GM10847 (cell line): ENCODE measurements around the gene CLASRP.

ENCODE experiments used
- POLR2A ChIP-seq: IDR thresholded peaks from 2 replicates; pipeline ENCODE4 v1.6.1; 2011; ENCODE audit not compliant: insufficient read length; ENCODE audit errors: extremely low read depth

CLASRP gene

DNA sequence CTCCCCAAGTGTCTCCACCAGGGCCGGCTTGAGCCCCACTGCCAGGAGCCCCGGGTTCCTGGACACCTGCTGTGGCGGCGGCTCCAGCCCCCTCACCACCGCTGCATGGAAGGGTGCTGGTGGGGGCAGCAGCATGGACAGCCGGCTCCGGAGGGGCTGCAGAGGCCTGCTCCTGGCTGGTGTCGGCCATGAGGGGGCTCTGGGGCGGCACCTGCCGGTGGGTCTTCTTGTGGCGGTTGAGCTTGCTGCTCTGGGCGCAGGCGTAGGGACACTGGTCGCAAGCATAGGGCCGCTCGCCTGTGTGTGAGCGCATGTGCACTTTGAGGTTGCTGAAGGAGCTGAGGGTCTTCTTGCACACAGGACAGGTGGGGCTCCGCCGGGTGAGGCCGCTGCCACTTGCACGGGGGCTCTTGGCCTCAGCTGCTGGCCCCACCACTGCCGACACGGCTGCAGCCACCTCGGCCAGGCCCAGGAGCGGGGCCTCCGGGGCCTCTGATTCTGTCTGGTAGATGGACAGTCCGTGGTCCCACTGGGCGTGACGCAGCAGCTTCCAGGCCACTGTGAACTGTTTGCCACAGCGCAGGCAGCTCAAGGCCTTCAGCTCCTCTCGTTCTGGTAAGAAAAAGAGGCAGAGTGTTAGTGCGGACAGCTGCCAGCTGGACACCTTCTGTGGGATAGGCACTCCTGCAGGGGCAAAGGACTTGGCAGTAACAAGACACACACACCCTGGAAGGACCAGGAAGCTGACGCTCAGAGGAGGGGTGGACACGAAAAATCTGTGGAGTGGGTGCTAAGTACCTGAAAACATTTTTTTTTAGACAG, 33.3 kb downstream of the CLASRP start:
- no peak for TF ChIP-seq POLR2A

DNA sequence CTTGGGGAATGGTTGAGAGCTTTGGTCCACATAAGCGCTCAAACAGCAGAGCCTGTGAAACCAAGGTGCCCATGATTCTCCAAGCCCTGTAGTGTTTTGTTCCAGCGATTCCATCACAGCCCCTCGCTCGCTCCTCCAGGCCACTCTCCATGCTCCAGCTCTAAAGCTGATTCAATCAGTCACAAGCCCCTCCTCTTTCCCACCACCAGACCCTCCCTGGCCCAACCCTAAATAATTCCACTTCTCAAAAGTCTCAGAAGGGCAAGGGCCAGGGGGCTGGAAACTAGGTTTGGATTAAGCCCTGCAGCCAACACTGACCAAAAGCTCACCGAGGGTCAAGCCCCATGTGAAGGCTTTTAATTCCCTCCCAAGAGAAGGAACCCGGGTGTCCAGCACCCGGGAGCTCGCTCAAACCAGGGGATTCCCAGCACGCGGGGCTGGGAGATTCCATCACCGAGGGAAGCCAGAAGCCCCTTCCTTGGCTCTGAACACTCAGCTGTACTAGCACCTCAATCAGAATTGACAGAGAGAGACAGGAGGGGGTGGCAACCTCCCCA, 36.0 kb downstream of the CLASRP start:
- no peak for TF ChIP-seq POLR2A

DNA sequence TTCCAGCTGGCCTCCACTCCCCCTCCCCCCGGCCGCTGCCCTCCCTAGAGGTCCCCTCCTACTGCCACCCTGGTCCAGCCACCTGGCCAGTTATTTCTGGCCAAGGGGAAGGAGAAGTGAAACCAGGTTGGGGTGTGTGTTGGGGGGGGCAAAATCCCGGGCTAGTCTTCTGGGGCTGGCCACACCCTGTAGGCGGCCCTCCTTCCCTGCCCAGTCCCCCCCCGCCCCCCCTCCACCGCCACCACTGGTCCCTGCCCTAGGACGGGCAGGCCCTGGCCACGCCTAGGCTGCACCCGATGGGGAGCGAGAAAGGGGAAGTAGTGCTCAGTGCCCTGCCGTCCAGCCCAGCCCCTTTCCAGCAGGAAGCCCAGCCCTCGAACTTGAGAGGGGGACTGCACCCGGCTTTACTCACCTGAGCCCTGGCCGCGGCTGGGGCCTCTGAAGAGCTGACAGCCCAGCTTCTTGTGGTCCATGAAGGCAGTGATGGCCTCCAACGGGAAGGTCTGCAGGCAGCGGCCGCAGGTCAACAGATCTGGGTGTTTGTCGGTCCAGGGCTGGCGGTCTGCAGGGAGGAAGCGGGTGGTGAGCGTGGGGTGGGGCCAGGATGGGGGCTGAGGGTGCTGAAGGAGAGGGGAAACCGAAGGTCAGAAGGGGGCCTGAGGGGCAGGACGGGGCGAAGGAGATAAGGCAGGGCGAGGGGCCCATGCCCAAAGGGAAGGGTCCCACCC, 36.6 kb downstream of the CLASRP start:
- peak; percentile 39 for TF ChIP-seq POLR2A

DNA sequence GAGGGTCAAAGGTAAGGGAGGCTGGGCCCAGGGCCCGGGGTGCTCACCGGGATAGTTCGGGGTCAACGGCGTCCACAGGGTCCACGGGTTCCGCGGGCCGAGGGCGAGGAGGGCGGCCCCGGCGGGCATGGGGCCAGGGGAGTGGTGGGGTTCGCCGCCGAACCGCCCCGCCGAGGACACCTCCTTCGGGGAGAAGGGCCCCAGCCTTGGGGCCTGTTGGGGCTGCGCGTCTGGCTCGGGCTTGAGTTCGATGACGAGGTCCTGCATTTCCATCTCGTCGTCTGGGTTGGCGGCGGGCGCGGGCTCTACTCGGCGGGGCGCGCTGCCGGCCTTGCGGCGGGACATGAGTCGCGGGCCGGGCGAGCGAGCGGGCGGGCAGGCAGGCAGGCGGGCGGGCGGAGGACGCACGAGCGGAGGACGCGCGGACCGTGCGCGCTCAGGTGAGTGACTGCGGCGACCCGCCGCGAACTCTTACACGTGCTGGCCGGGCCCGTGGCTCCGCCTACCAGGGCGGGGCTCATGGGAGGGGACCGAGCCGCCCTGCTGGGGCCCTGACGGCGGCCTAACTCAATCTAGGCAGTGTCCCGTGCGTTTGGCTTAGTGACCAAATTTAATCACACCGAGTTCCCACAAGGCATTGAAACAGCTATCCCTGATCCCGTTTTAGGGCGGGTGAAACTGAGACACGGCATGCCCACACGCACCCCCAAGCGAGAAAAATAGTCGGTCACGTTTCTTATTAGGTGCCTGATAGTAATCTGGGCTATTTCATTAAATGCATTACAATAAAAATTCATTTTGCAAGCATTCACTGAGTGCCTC, 37.4 kb downstream of the CLASRP start, which contains the start of gene ZNF296:
Gene ZNF296, minus strand, starts transcription at position 450 of the 822 bp plus-strand sequence. Its CDS starts 105 bp downstream, at position 345.
- peak; percentile 87 for TF ChIP-seq POLR2A

DNA sequence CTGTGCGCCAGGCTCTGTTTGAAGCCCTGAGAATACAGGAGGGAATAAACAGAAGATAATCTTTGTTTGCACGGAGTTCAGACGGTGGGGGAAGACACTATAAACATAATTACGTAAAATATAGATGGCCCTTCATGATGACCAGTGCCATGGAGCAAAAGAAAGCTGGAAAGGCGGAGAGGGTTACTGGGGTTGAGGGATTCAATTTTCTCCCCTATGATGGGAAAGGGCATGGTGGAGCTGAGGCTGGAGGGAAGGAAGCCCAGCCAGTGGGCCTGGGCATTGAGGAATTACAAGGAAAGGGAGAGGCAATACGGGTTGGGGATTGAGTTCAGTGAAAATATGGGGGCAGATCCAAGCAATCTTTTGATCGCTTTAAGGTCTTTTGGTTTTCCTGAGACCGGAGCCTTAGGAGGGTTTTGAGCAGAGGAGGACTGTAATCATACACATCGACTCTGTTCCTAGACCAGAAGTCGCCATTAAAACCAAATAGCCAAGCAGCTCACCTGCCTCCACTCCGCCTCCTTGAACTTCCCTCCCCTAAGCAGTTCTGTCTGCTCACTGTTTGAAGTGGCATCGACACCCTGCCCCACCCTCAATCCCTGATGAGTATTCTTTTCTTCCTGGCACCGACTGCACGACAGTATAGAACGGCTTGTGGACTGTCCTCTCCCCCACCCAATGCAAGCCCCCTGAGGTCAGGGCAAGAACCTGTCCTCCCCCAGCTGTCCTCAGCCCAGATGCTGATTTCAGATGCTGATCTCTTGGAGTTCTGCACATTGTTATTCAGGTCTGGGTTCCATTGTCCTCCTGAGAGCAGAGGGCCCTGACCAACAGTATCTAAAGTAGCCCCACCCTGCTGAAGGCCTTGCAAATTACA, 38.2 kb downstream of the CLASRP start:
- TF ChIP-seq POLR2A: no peak

DNA sequence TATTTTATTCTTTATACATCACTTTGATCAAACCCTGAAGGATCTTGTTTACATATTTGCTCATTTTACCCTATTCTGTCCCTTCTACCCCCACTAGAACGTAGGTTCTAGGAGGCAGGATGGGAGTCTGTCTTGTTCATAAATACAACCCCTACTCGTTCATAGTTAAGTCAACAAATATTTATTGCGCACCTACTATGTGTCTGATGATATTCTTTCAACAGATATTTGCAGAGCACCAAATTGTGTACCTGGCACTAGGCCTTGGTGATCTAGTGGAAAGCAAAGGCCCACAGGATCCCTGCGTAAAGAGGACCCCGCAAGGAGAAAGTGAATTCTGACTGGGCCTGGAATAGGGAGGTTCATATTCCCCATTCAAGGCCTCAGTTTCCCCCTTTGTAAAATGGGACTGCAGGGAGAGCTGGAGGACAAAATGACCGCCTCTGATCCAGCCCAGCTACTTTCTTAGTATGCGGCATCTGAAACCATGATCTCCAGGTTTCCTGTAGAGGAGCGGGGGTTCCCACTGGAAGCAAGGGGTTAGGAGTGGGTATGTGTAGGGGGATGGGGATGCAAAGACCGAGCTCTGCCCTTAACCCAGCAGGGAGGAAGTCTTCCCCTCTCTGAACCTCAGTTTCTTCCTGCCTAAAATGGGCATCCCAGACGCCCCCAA, 39.7 kb downstream of the CLASRP start:
- TF ChIP-seq POLR2A: no peak

DNA sequence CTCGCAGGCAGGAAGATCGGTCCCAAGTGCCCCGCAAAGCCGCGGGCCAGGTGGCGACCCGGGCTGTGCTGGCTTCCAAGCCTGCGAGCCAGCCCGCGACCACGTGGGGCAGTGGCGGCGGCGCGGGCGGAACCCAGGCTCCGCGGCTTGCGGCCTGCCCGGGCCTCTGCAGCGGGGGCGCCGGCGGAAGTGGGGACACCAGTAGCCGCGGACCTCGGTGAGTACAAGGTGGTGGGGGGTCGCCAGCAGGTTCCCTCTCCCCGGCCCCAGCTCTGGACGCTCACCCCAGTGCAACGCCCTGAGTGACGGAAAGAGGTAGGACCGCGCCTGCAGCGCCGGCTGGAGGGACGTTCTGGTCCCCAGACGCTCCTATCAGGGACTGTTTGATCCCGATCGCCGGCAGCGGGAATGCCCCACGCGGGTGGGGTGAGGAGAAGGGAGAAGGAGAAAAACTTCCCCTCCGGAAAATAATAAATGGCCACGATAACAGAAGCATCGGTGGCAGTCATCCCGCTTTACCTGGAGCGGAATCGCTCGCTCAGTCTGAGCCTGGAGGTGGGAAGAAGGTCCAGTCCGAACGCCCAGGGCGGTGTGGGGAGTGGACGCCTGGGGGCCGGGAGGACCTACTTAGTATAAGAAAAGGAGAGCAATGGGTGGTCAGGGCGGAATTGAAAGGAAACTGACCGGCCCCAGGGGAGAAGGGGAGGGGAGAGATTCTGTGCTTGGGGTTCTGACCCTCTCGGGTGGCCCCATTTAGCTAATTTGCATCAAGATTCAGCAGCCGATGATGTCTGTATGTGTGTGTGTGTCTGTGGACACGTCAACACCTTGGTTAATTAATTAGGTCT, 40.4 kb downstream of the CLASRP start, which contains the start of gene GEMIN7:
Gene GEMIN7, plus strand, starts transcription at position 198 of the 848 bp plus-strand sequence. CDS start 10,855 bp downstream, outside the sequence.
- peak; percentile 67 for TF ChIP-seq POLR2A

DNA sequence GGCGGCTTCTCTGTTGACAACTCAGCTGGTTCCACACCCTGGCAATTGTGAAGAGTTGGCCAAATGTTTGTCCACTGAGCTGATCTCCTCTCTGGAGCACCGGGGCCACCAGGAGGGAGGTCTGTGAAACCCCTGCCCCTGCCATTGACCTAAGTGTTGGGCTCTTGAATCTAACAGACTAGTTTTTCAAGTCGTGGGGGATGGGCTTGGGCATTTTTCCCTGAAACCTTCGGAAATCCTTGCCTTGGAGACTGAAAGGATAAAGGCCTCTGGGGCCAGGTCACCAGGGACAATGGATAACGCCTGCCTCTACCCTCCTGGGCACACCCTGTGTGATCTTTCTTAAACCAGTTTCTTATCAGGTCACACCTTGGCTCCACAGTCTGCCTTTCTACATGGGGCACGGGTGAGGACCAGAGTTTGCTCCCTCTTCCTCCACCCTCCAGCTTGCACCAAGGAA, 41.1 kb downstream of the CLASRP start:
- no peak for TF ChIP-seq POLR2A

DNA sequence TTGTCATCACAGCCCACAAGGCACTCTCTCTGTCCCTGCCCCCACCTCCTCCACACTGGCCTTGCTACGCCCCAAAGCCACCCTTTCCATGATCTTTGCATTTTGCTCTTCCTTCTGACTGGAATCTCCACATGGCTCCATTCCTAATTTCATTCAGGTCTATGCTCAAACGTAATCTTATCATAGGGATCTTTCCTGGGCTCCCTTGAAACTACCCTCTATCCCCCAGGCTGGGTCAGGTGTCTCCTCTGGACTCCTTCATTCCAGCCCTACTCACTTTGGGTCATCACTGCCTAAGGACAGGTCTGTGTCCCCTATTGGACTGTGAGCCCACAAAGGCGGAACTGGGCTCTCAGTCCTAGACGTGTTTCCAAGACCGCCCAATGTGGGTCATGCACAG, 43.3 kb downstream of the CLASRP start:
- no peak for TF ChIP-seq POLR2A

DNA sequence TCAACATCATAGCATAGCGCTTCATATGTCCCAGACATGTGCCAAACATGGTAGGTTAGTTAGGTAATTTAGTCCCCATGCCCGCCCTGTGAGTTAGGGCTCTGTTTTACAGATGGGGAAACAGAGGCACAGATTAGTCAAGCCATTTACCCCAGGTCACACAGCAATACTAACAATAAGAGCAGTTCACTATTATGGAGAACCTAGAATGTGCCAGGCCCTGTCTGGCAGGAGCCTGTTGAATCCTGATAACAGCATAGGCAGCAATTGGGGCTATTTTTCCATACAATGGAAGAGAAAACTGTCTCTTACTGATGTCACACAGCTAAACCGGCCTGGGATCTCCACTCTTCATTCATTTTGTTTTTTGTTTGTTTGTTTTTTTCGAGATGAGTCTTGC, 47.6 kb downstream of the CLASRP start:
- no peak for TF ChIP-seq POLR2A

DNA sequence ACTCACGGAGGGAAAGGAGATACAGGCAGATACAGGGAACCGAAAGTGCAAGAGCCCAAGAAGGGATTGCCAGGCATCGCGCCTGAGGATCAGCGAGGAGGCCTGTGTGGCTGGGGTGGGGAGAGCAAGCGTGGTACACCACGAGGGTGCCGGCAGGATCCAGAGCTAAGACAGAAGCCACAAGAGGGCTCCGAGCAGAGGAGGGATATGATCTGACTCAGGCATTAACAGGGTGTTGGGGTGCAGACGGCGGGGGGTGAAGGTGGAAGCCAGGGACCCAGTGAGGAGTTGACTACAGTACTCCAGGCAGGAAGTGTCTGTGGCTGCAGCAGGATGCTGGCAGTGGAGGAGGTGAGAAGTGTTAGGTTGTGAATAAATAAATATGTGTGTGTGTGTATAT, 48.7 kb downstream of the CLASRP start:
- TF ChIP-seq POLR2A: no peak

DNA sequence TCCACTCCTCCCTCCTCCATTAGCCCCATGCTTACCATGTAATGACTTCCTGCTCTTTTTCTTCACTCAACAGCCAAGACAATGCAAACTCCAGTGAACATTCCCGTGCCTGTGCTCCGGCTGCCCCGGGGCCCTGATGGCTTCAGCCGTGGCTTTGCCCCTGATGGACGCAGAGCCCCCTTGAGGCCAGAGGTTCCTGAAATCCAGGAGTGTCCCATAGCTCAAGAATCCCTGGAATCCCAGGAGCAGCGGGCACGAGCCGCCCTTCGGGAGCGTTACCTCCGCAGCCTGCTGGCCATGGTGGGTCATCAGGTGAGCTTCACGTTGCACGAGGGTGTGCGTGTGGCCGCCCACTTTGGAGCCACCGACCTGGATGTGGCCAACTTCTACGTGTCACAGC, 51.2 kb downstream of the CLASRP start:
- TF ChIP-seq POLR2A: no peak

DNA sequence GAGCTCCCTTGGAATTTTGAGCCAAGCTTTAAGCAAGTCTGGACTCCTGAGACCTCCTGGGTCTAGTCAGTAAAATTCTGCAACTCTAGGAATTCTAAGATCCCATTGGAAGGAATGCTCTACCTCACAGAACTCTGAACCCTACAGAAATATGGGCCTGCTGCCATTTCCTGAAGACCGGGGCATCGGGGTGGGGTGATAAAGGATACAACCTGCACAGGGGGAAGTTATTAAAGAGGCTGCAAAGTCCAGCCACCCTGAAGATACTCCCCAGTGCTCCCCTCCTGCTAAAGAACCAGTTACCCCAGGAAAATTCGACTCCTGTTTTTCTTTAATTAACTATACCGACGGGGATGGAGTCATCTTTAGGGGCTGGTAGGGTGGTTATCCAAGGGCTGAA, 51.8 kb downstream of the CLASRP start:
- no peak for TF ChIP-seq POLR2A
